IMR-90 (cell line): ENCODE data around the gene SOX5. TPM values are rescaled to one million over a fixed set of nuclear protein-coding genes. Genes with fewer than 3 reads are reported as not detected.

Experiments
- ATAC-seq: fragments of 200-7000 bp; cut with Tn5 transposase; 2 replicates; pipeline ENCODE4 v1.9.1; 2020; ENCODE audit warnings: low read depth, mild to moderate bottlenecking, moderate library complexity
- BruUV-seq: library from RNA; stranded (reverse); fragments of 400-500 nt; replicated peaks from 2 replicates; lab custom pipeline; 2021; lab: Mats Ljungman, UMichigan
- CTCF ChIA-PET: fragments of 300-600 bp; formaldehyde crosslinking; extraction: SDS; loops from one replicate; lab custom pipeline; 2021; ENCODE audit warnings: antibody characterized with exemption; lab: Yijun Ruan, JAX
- POLR2A ChIA-PET: fragments of 300-600 bp; sonication (Branson Sonifier 250); formaldehyde crosslinking; loops from one replicate; lab custom pipeline; 2022; ENCODE audit warnings: antibody characterized with exemption; ENCODE audit not compliant: unreplicated experiment; lab: Charles Lee
- DNase-seq: peaks from one replicate; pipeline ENCODE4 v3.0.0; 2013
- H2AFZ ChIP-seq: replicated peaks from 2 replicates; pipeline ENCODE3; 2013; ENCODE audit warnings: low read length, mild to moderate bottlenecking; ENCODE audit not compliant: poor library complexity
- H2AK5ac ChIP-seq: 2 replicates; pipeline ENCODE4 v1.6.1; 2013; ENCODE audit warnings: low read depth, low read length, inconsistent platforms
- H2AK9ac ChIP-seq: replicated peaks from 2 replicates; pipeline ENCODE3; 2013; ENCODE audit warnings: mild to moderate bottlenecking, low read depth, low read length, moderate library complexity; ENCODE audit not compliant: poor library complexity
- H2BK120ac ChIP-seq: 2 replicates; pipeline ENCODE4 v1.6.1; 2013; ENCODE audit warnings: low read depth, low read length, inconsistent platforms
- H2BK15ac ChIP-seq: 3 replicates; pipeline ENCODE4 v1.6.1; 2013; ENCODE audit warnings: low read depth, low read length, inconsistent platforms
- H2BK20ac ChIP-seq: 2 replicates; pipeline ENCODE4 v1.6.1; 2013; ENCODE audit warnings: low read depth, mild to moderate bottlenecking, inconsistent platforms, low read length, moderate library complexity
- H2BK5ac ChIP-seq: 2 replicates; pipeline ENCODE4 v1.6.1; 2013; ENCODE audit warnings: mild to moderate bottlenecking, low read depth, low read length, inconsistent platforms; ENCODE audit not compliant: poor library complexity, severe bottlenecking
- H3K14ac ChIP-seq: replicated peaks from 2 replicates; pipeline ENCODE4 v1.6.1; 2013; ENCODE audit warnings: low read depth, low read length, inconsistent platforms
- H3K18ac ChIP-seq: 2 replicates; pipeline ENCODE4 v1.6.1; 2013; ENCODE audit warnings: low read depth, low read length, control low read depth
- H3K23ac ChIP-seq: 2 replicates; pipeline ENCODE4 v1.6.1; 2013; ENCODE audit warnings: low read depth, low read length, inconsistent platforms
- H3K27ac ChIP-seq: 2 replicates; pipeline ENCODE4 v1.5.1; 2013; ENCODE audit warnings: mild to moderate bottlenecking, control low read depth, low read length; ENCODE audit not compliant: insufficient read depth
- H3K27me3 ChIP-seq: 2 replicates; pipeline ENCODE4 v1.6.1; 2013; ENCODE audit warnings: low read length; ENCODE audit not compliant: control insufficient read depth, insufficient read depth
- H3K36me3 ChIP-seq: 2 replicates; pipeline ENCODE4 v1.6.1; 2013; ENCODE audit warnings: low read length, mixed read lengths; ENCODE audit not compliant: control insufficient read depth, insufficient read depth
- H3K4ac ChIP-seq: 2 replicates; pipeline ENCODE4 v1.6.1; 2013; ENCODE audit warnings: low read depth, low read length, inconsistent platforms
- H3K4me1 ChIP-seq: 2 replicates; pipeline ENCODE4 v1.6.1; 2013; ENCODE audit warnings: low read length, mixed read lengths; ENCODE audit not compliant: control insufficient read depth, insufficient read depth
- H3K4me2 ChIP-seq: 2 replicates; pipeline ENCODE4 v1.6.1; 2013; ENCODE audit warnings: low read depth, mild to moderate bottlenecking, control low read depth, low read length, moderate library complexity
- H3K4me3 ChIP-seq: 2 replicates; pipeline ENCODE4 v1.5.1; 2013; ENCODE audit warnings: low read depth, mild to moderate bottlenecking, control low read depth, low read length, moderate library complexity; ENCODE audit not compliant: insufficient read depth
- H3K56ac ChIP-seq: 2 replicates; pipeline ENCODE4 v1.6.1; 2013; ENCODE audit warnings: low read length, inconsistent platforms; ENCODE audit not compliant: insufficient read depth; ENCODE audit errors: extremely low read depth
- H3K79me1 ChIP-seq, 2 experiments: 2 replicates each; pipeline ENCODE4 v1.6.1; 2013; ENCODE audit warnings: low read length in 2 of 2, inconsistent platforms in 1 of 2, low read depth in 1 of 2
- H3K9ac ChIP-seq: 2 replicates; pipeline ENCODE4 v1.6.1; 2013; ENCODE audit warnings: low read depth, low read length, control low read depth
- H3K9me1 ChIP-seq: 2 replicates; pipeline ENCODE4 v1.6.1; 2013; ENCODE audit warnings: low read length, inconsistent platforms; ENCODE audit not compliant: insufficient read depth
- H3K9me3 ChIP-seq: 2 replicates; pipeline ENCODE4 v1.6.1; 2013; ENCODE audit warnings: low read length; ENCODE audit not compliant: control insufficient read depth, insufficient read depth
- H4K20me1 ChIP-seq: 2 replicates; pipeline ENCODE4 v1.6.1; 2013; ENCODE audit warnings: low read length, inconsistent platforms; ENCODE audit not compliant: insufficient read depth
- H4K5ac ChIP-seq: 2 replicates; pipeline ENCODE4 v1.6.1; 2013; ENCODE audit warnings: mild to moderate bottlenecking, low read depth, low read length, control low read depth
- H4K8ac ChIP-seq, 2 experiments: 2 replicates each; pipeline ENCODE4 v1.6.1; 2013; ENCODE audit warnings: low read depth in 2 of 2, low read length in 2 of 2, control low read depth in 1 of 2, inconsistent platforms in 1 of 2
- H4K91ac ChIP-seq: 2 replicates; pipeline ENCODE4 v1.6.1; 2013; ENCODE audit warnings: low read depth, low read length, inconsistent platforms; ENCODE audit not compliant: insufficient read depth
- FOS ChIP-seq: fragments of 150-350 bp; IDR thresholded peaks from 2 replicates; pipeline ENCODE4 v1.6.1; 2016; ENCODE audit warnings: low read depth, low read length
- MAFK ChIP-seq: IDR thresholded peaks from 2 replicates; pipeline ENCODE4 v1.6.1; 2012; ENCODE audit warnings: low read depth, low read length, improper control_type of control experiment
- NFE2L2 ChIP-seq: fragments of 150-350 bp; IDR thresholded peaks from 2 replicates; pipeline ENCODE4 v1.6.1; 2016; ENCODE audit warnings: low read depth, mild to moderate bottlenecking, low read length
- RFX5 ChIP-seq: IDR thresholded peaks from 2 replicates; pipeline ENCODE4 v1.8.0; 2012; ENCODE audit warnings: low read depth, mild to moderate bottlenecking, low read length, moderate library complexity
- SMC3 ChIP-seq: fragments of 150-350 bp; IDR thresholded peaks from 2 replicates; pipeline ENCODE4 v1.6.1; 2016; ENCODE audit warnings: low read depth, mild to moderate bottlenecking, antibody characterized with exemption, low read length, moderate library complexity
- WGBS, 2 experiments: methylation state at CpG; one replicate each; pipeline versions ENCODE4 v1.1.5 to v1.1.7; 2013; ENCODE audit warnings: missing lambda C conversion rate in 2 of 2; ENCODE audit not compliant: insufficient read length in 1 of 2; ENCODE audit errors: extremely low coverage in 2 of 2; 5-methylcytosine and 5-hydroxymethylcytosine counted together
- dilution Hi-C: fragments of 300-500 bp; cut with HindIII; formaldehyde crosslinking; loops from one replicate; pipeline ENCODE4 v1.14.3; 2018; ENCODE audit warnings: low sequenced_read_pairs; ENCODE audit not compliant: unreplicated experiment
- in situ Hi-C: fragments of 300-500 bp; cut with MboI; formaldehyde crosslinking; loops from 3 replicates; pipeline ENCODE4 v1.14.3; 2019; ENCODE audit warnings: low sequenced_read_pairs, inconsistent platforms, mixed read lengths
- intact Hi-C: fragments of 100-400 bp; cut with micrococcal nuclease; formaldehyde crosslinking; loops from 2 replicates; pipeline ENCODE4 v1.10.0; 2022
- polyA plus RNA-seq, 3 experiments: library from polyadenylated mRNA; depleted of rRNA; stranded (reverse); fragments of >200 nt; gene quantifications; 2 replicates each; pipeline ENCODE4 v1.2.3, GENCODE V29; 2012; ENCODE audit warnings: low replicate concordance in 1 of 3
- total RNA-seq: library from RNA; depleted of rRNA; stranded (reverse); fragments of >200 nt; gene quantifications from 2 replicates; pipeline ENCODE4 v1.2.3, GENCODE V29; 2012

The SOX5 gene
- total and polyA plus RNA-seq, 2 of the 4 experiments (the other 2 are of a cell fraction): 1.1 to 13.1 TPM

GRCh38 chr12:23674064-23674463 is 275.4 kb downstream of the SOX5 start:
- H3K4me1 ChIP-seq: no peaks in the 10 kb centered on the region
- no TSS peak for BruUV-seq
- H3K9ac ChIP-seq: no peak overlapping the region
- H3K14ac ChIP-seq: no peak overlapping the region
- in situ Hi-C loops: no loop called here
- intact Hi-C loops: no loop called here
- WGBS, 2 experiments: no CpG with 5 or more reads among the region's 7 CpGs
- H3K4ac ChIP-seq: no peak overlapping the region
- no peaks in the 10 kb centered on the region for H3K79me1 ChIP-seq
- no peaks in the 10 kb centered on the region for H3K27me3 ChIP-seq
- H2BK120ac ChIP-seq: no peak overlapping the region
- no peak overlapping the region for H3K23ac ChIP-seq
- no peak overlapping the region for H3K4me3 ChIP-seq
- H4K5ac ChIP-seq: no peak overlapping the region
- H3K36me3 ChIP-seq: no peaks in the 10 kb centered on the region
- no peak overlapping the region for H3K56ac ChIP-seq
- no peak overlapping the region for H2BK20ac ChIP-seq
- no peak overlapping the region for H3K27ac ChIP-seq
- TF ChIP-seq RFX5 (no peak), MAFK (peak; percentile 39; the same call in 1 of the 2 replicates), FOS (no peak), NFE2L2 (no peak), SMC3 (no peak)
- DNase-seq (no peak), ATAC-seq (no peak)
- H2BK15ac ChIP-seq: no peak overlapping the region
- no peaks in the 10 kb centered on the region for H3K9me3 ChIP-seq
- no peak overlapping the region for H3K18ac ChIP-seq
- no peaks in the 10 kb centered on the region for H4K20me1 ChIP-seq
- H2AK9ac ChIP-seq: no peak overlapping the region
- ChIA-PET CTCF (no interaction called here), POLR2A (no interaction called here)
- no peak overlapping the region for H2BK5ac ChIP-seq
- no peak overlapping the region for H4K8ac ChIP-seq
- H3K9me1 ChIP-seq: no peaks in the 10 kb centered on the region
- no peak overlapping the region for H3K4me2 ChIP-seq
- H2AFZ ChIP-seq: no peak overlapping the region
- no peak overlapping the region for H4K91ac ChIP-seq
- dilution Hi-C loops: no loop called here
- no peak overlapping the region for H2AK5ac ChIP-seq
